ENCODE measurements around the gene ZNF154. TPM values are rescaled to one million over a fixed set of nuclear protein-coding genes. Genes with fewer than 3 reads are reported as not detected.

ZNF154 gene
- total RNA-seq, 4 donors from 2014 or later: 3.8 to 12.6 (median 9.0) TPM

DNA sequence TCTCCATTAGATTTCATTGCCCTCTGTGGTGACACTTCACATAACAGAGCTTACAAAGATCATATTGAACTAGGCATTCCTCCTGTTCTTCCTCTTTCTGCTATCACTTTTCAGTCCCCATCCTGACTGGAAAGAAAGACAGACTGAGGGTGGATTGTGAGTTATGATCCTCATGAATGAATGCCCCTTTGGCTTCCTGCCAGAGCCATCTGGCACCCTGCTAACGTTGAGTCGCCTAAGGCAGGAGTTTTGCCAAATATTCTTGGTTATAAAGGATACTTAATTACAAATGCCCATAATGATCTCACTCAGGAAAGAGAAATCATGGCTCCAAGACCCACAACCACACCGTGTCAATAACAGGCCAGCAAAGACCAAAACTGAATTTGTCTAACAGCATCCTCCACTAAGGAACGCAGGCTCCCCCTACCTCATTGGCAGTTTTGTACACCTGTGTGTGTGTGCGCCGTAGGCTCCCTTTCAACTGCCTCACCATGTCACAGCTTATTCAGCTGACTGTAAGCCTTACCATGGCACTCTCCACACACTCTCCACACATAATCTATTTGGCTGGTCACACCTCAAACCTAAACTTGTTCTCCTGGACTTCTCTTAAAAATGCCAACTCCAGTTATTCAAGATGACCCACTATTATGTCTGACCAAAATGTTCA is 60.5 kb downstream of the ZNF154 start:
- Histone ChIP-seq H3K4me1 (no peaks in the 10 kb centered on the region), H3K27me3 (no peaks in the 10 kb centered on the region), H3K4me3 (no peak overlapping the region), H3K27ac (no peak overlapping the region), H3K9me3 (peaks cover 0 to 11% (median 0%) of the 10 kb centered on the region in 3 donors), H3K36me3 (peaks cover 0 to 6% of the 10 kb centered on the region in 2 donors)
- WGBS, 2 donors (ENCODE audit: low coverage in 1 of 2): 52 to 53% methylated on average over 6 of the region's 6 CpGs
- no peak for ATAC-seq
- no peak for TF ChIP-seq POLR2A (IDR thresholded peaks at IDR 0.05)
- no peak for TF ChIP-seq EP300 (IDR thresholded peaks at IDR 0.05)
- TF ChIP-seq, protein P1, sequence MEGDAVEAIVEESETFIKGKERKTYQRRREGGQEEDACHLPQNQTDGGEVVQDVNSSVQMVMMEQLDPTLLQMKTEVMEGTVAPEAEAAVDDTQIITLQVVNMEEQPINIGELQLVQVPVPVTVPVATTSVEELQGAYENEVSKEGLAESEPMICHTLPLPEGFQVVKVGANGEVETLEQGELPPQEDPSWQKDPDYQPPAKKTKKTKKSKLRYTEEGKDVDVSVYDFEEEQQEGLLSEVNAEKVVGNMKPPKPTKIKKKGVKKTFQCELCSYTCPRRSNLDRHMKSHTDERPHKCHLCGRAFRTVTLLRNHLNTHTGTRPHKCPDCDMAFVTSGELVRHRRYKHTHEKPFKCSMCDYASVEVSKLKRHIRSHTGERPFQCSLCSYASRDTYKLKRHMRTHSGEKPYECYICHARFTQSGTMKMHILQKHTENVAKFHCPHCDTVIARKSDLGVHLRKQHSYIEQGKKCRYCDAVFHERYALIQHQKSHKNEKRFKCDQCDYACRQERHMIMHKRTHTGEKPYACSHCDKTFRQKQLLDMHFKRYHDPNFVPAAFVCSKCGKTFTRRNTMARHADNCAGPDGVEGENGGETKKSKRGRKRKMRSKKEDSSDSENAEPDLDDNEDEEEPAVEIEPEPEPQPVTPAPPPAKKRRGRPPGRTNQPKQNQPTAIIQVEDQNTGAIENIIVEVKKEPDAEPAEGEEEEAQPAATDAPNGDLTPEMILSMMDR (IDR thresholded peaks at IDR 0.05): no peak
- TF ChIP-seq POLR2AphosphoS5 (IDR thresholded peaks at IDR 0.05): no peak

Other genes with a start within 250 kb of the ZNF154 start
- 10 to 100 TPM in 2 of 4 donors, 1 to 10 TPM in 2; 5.8 to 15.5 (median 11.7) TPM for gene ZNF772, start 231.6 kb downstream of the ZNF154 start, total RNA-seq
- 10 to 100 TPM in 2 of 4 donors, 1 to 10 TPM in 2; 6.4 to 30.8 (median 10.1) TPM for gene ZNF419, start 221.5 kb downstream of the ZNF154 start, total RNA-seq
- 10 to 100 TPM in 3 of 4 donors, 1 to 10 TPM in 1; 5.1 to 22.1 (median 13.9) TPM for gene ZNF773, start 209.3 kb downstream of the ZNF154 start, total RNA-seq
- 1 to 10 TPM; 5.4 to 9.3 (median 5.7) TPM for gene ZNF549, start 181.8 kb downstream of the ZNF154 start, total RNA-seq
- gene ZNF550, start 149.3 kb downstream of the ZNF154 start, total RNA-seq: 1 to 10 TPM; 4.8 to 5.7 (median 5.2) TPM
- gene ZNF416, start 130.3 kb downstream of the ZNF154 start, total RNA-seq: 1 to 10 TPM; 4.0 to 6.1 (median 5.7) TPM
- 10 to 100 TPM in 1 of 4 donors, 1 to 10 TPM in 3; 4.4 to 14.5 (median 6.4) TPM for gene ZIK1, start 125.1 kb downstream of the ZNF154 start, total RNA-seq
- 1 to 10 TPM; 1.4 to 6.3 (median 4.0) TPM for gene ZNF530, start 109.3 kb downstream of the ZNF154 start, total RNA-seq
- 10 to 100 TPM; 23.4 to 33.1 (median 28.6) TPM for gene ZNF134, start 95.0 kb downstream of the ZNF154 start, total RNA-seq
- 10 to 100 TPM in 3 of 4 donors, 1 to 10 TPM in 1; 8.3 to 16.8 (median 15.3) TPM for gene ZNF211, start 76.0 kb downstream of the ZNF154 start, total RNA-seq
- gene ZSCAN4, start 40.3 kb downstream of the ZNF154 start, total RNA-seq: not detected
- gene ZNF551, start 27.2 kb downstream of the ZNF154 start, total RNA-seq: 1 to 10 TPM; 4.4 to 7.3 (median 6.7) TPM
- 10 to 100 TPM in 3 of 4 donors, 1 to 10 TPM in 1; 8.8 to 16.8 (median 11.7) TPM for gene ZNF671, start 18.4 kb upstream of the ZNF154 start, total RNA-seq
- gene ZNF776, start 37.6 kb upstream of the ZNF154 start, total RNA-seq: 10 to 100 TPM; 12.1 to 14.9 (median 13.3) TPM
- 10 to 100 TPM; 12.8 to 20.7 (median 17.1) TPM for gene ZNF586, start 60.5 kb upstream of the ZNF154 start, total RNA-seq
- gene ZNF552, start 105.7 kb upstream of the ZNF154 start, total RNA-seq: 1 to 10 TPM; 2.7 to 8.7 (median 4.5) TPM
- gene ZNF587B, start 121.1 kb upstream of the ZNF154 start, total RNA-seq: 10 to 100 TPM in 2 of 4 donors, 1 to 10 TPM in 2; 7.6 to 14.5 (median 10.7) TPM
- gene ZNF587, start 140.7 kb upstream of the ZNF154 start, total RNA-seq: 10 to 100 TPM in 3 of 4 donors, 1 to 10 TPM in 1; 9.3 to 47.5 (median 17.6) TPM
- gene ZNF814, start 179.8 kb upstream of the ZNF154 start, total RNA-seq: 10 to 100 TPM in 2 of 4 donors, 1 to 10 TPM in 2; 4.9 to 13.5 (median 9.6) TPM
- gene ZNF417, start 207.4 kb upstream of the ZNF154 start, total RNA-seq: 10 to 100 TPM; 13.9 to 29.3 (median 16.0) TPM
- 10 to 100 TPM; 10.4 to 28.5 (median 13.9) TPM for gene ZNF418, start 226.2 kb upstream of the ZNF154 start, total RNA-seq
- gene ZNF256, start 238.5 kb upstream of the ZNF154 start, total RNA-seq: 1 to 10 TPM; 4.2 to 8.6 (median 5.2) TPM